ENCODE measurements around the gene LAMA4.

DNA sequence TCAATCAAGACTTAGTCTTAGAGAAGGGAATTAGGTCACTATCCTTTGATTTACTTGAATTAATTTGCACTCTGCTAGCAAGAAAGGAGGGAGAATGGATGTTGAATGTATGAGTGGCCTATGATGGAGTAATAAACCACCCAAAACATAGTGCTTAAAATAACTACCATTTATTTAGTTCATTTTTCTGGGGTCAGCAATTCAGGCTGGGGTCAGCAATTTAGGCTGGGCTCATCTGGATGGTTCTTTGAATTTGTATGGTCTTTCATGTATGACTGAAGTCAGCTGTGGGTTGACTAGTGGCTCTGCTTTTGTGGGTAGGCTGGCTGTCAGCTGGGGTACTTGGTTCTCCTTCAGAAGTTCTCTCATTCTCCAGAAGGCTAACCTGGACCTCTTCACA is 21.0 kb upstream of the LAMA4 start:
- TF ChIP-seq, protein P1, sequence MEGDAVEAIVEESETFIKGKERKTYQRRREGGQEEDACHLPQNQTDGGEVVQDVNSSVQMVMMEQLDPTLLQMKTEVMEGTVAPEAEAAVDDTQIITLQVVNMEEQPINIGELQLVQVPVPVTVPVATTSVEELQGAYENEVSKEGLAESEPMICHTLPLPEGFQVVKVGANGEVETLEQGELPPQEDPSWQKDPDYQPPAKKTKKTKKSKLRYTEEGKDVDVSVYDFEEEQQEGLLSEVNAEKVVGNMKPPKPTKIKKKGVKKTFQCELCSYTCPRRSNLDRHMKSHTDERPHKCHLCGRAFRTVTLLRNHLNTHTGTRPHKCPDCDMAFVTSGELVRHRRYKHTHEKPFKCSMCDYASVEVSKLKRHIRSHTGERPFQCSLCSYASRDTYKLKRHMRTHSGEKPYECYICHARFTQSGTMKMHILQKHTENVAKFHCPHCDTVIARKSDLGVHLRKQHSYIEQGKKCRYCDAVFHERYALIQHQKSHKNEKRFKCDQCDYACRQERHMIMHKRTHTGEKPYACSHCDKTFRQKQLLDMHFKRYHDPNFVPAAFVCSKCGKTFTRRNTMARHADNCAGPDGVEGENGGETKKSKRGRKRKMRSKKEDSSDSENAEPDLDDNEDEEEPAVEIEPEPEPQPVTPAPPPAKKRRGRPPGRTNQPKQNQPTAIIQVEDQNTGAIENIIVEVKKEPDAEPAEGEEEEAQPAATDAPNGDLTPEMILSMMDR (IDR thresholded peaks at IDR 0.05) = no peak
- TF ChIP-seq EP300 (IDR thresholded peaks at IDR 0.05) = no peak
- no peak for TF ChIP-seq POLR2A (IDR thresholded peaks at IDR 0.05)
